Osteoblast (primary cell): ENCODE data around the gene SVEP1. TPM values are rescaled to one million over a fixed set of nuclear protein-coding genes. Genes with fewer than 3 reads are reported as not detected.

Source experiments
- DNase-seq: peaks from one replicate; pipeline ENCODE4 v3.0.0; 2011; ENCODE audit warnings: low spot score, mixed read lengths; ENCODE audit not compliant: insufficient read length; ENCODE audit errors: missing footprints
- H2AFZ ChIP-seq: 2 replicates; pipeline ENCODE4 v1.6.0; 2011; ENCODE audit warnings: mild to moderate bottlenecking, low read length
- H3K27ac ChIP-seq: 2 replicates; pipeline ENCODE4 v1.5.1; 2011; ENCODE audit warnings: mild to moderate bottlenecking, low read depth, low read length, moderate library complexity
- H3K27me3 ChIP-seq: 2 replicates; pipeline ENCODE4 v1.6.0; 2012; ENCODE audit warnings: mild to moderate bottlenecking, control low read depth, inconsistent platforms, low read length, moderate library complexity; ENCODE audit not compliant: insufficient read depth
- H3K36me3 ChIP-seq: 2 replicates; pipeline ENCODE4 v1.5.1; 2011; ENCODE audit warnings: mild to moderate bottlenecking, low read length, control low read depth, moderate library complexity; ENCODE audit not compliant: insufficient read depth
- H3K4me1 ChIP-seq: 2 replicates; pipeline ENCODE4 v1.5.1; 2011; ENCODE audit warnings: mild to moderate bottlenecking, low read length, control low read depth, moderate library complexity; ENCODE audit not compliant: insufficient read depth
- H3K4me2 ChIP-seq: 2 replicates; pipeline ENCODE4 v1.6.0; 2011; ENCODE audit warnings: mild to moderate bottlenecking, low read length; ENCODE audit not compliant: insufficient read depth
- H3K4me3 ChIP-seq: fragments of 200-600 bp; sonication (generic); 3 replicates; pipeline ENCODE4 v1.5.1; 2012; ENCODE audit warnings: mild to moderate bottlenecking, low read length, inconsistent platforms; ENCODE audit not compliant: insufficient read depth
- H3K79me2 ChIP-seq: 2 replicates; pipeline ENCODE4 v1.6.0; 2012; ENCODE audit warnings: mild to moderate bottlenecking, low read length, control low read depth, inconsistent platforms; ENCODE audit not compliant: insufficient read depth
- H3K9me3 ChIP-seq: 2 replicates; pipeline ENCODE4 v1.5.1; 2011; ENCODE audit warnings: low read depth, low read length, control low read depth
- H4K20me1 ChIP-seq: 2 replicates; pipeline ENCODE4 v1.6.0; 2012; ENCODE audit warnings: mild to moderate bottlenecking, low read length, control low read depth; ENCODE audit not compliant: insufficient read depth
- total RNA-seq: library from RNA; depleted of rRNA; stranded (reverse); fragments of >200 nt; gene quantifications from 2 replicates; pipeline ENCODE4 v1.2.3, GENCODE V29; 2012
- TF ChIP-seq, protein P1 (sequence below): IDR thresholded peaks from 2 replicates; pipeline ENCODE4 v1.5.1; 2011; ENCODE audit warnings: mild to moderate bottlenecking, low read depth, low read length, moderate library complexity; ENCODE audit errors: extremely low read depth

SVEP1 gene
- total RNA-seq, 1 donor: 37.6 TPM

DNA sequence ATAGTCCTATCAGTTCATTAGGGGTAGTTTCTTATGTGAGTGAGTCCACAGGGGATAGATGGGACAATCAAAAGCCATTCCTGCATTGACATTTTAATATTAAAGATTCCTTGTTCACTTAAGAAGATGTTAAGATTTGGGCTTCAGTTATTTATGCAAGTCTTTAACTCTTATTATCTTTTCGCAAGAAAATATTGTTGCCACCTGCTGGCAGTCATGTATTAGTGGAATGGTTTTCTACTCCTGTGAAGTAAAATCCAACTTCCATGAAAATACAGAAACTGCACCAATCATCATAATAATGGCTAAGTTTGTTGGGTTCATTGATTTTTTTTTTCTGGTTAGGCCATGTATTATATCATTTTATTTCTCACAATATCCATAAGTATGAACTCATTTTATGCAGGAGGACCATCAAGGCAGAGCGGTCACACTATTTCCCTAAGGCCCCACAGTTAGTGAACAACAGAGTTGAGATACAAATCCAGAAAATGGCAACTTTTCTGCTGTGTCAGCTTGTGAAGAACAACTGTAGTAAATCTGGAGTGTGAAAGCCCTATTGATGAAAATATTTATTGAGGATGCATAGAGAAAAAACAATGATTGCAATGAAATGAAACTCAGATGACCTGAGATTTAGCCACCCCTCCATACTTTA is 153.4 kb downstream of the SVEP1 start:
- H3K9me3 ChIP-seq: no peaks in the 10 kb centered on the region
- no peaks in the 10 kb centered on the region for H3K4me1 ChIP-seq
- no peak overlapping the region for H3K27ac ChIP-seq
- H2AFZ ChIP-seq: no peak overlapping the region
- TF ChIP-seq, protein P1, sequence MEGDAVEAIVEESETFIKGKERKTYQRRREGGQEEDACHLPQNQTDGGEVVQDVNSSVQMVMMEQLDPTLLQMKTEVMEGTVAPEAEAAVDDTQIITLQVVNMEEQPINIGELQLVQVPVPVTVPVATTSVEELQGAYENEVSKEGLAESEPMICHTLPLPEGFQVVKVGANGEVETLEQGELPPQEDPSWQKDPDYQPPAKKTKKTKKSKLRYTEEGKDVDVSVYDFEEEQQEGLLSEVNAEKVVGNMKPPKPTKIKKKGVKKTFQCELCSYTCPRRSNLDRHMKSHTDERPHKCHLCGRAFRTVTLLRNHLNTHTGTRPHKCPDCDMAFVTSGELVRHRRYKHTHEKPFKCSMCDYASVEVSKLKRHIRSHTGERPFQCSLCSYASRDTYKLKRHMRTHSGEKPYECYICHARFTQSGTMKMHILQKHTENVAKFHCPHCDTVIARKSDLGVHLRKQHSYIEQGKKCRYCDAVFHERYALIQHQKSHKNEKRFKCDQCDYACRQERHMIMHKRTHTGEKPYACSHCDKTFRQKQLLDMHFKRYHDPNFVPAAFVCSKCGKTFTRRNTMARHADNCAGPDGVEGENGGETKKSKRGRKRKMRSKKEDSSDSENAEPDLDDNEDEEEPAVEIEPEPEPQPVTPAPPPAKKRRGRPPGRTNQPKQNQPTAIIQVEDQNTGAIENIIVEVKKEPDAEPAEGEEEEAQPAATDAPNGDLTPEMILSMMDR: peak; percentile 49
- no peaks in the 10 kb centered on the region for H4K20me1 ChIP-seq
- no peak overlapping the region for H3K4me2 ChIP-seq
- no peaks in the 10 kb centered on the region for H3K27me3 ChIP-seq
- H3K79me2 ChIP-seq: no peaks in the 10 kb centered on the region
- H3K4me3 ChIP-seq: no peak overlapping the region
- no peak for DNase-seq
- peaks cover 32% of the 10 kb centered on the region for H3K36me3 ChIP-seq

DNA sequence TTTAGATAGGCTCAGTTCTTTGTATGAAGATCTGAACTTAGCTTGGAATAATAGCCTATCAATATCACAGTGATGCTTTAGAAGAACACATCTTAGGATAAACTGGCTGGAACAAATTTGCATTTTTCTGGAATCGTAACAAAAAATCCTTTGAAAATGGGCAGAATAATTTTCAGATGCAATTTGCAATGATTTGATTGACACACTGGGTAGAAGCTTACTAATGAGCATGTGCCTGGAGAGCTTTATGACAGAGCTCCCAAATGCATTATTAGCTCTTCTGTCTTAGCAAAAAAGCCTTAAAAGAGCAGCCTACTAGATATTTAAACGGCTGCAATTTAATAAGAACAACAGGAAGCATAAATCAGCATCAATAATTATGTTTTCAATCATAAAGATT is 165.1 kb downstream of the SVEP1 start:
- no peak overlapping the region for H3K4me2 ChIP-seq
- peaks cover 3% of the 10 kb centered on the region for H4K20me1 ChIP-seq
- H3K9me3 ChIP-seq: no peaks in the 10 kb centered on the region
- H3K36me3 ChIP-seq: peaks cover 30% of the 10 kb centered on the region
- no peaks in the 10 kb centered on the region for H3K4me1 ChIP-seq
- no peak overlapping the region for H2AFZ ChIP-seq
- H3K4me3 ChIP-seq: no peak overlapping the region
- H3K27me3 ChIP-seq: no peaks in the 10 kb centered on the region
- no peaks in the 10 kb centered on the region for H3K79me2 ChIP-seq
- no peak for DNase-seq
- H3K27ac ChIP-seq: no peak overlapping the region
- TF ChIP-seq, protein P1: no peak

DNA sequence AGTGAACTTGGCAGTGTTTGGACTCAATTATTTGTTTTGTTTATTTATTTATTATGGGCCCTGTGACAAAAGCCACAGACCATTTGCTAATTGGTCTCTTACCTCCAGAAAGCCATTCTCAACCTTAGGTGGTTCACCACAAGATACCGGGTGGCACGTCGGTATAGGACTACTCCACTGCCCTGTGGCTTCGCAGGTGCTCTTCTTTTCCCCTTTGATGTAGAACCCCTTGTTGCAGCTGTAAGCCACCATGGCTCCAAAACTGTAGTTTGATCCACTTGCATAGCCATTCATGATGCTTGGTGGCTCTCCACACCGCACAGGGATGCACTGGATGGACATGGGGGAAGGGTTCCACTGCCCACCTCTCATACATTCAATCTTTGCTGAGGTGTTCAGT is 168.6 kb downstream of the SVEP1 start:
- no peak overlapping the region for H3K4me3 ChIP-seq
- H3K27ac ChIP-seq: no peak overlapping the region
- TF ChIP-seq, protein P1: no peak
- no peak overlapping the region for H3K4me2 ChIP-seq
- no peaks in the 10 kb centered on the region for H3K4me1 ChIP-seq
- H3K9me3 ChIP-seq: no peaks in the 10 kb centered on the region
- no peaks in the 10 kb centered on the region for H3K79me2 ChIP-seq
- no peaks in the 10 kb centered on the region for H3K27me3 ChIP-seq
- H2AFZ ChIP-seq: no peak overlapping the region
- H3K36me3 ChIP-seq: peaks cover 59% of the 10 kb centered on the region
- peaks cover 14% of the 10 kb centered on the region for H4K20me1 ChIP-seq
- DNase-seq: no peak

DNA sequence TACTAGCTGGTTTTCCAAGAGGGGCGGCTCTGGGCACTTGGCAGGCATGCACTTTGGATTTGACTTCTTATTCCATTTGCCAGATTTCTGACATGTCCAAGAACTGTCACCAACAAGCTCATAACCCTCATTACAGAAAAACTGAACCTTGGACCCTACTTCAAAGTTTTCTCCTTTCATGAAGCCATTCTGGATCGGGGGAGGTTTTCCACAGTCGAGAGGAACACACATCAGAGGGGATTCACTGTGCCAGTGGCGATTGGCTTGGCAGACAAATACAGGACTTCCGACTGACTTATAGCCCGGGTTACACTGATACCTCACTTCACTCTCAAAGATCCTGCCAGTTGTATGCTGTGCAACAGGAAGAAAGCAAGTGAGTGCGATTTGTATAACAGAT is 170.9 kb downstream of the SVEP1 start:
- Histone ChIP-seq H3K27me3 (no peaks in the 10 kb centered on the region), H3K4me3 (no peak overlapping the region), H3K4me2 (no peak overlapping the region), H3K36me3 (peaks cover 66% of the 10 kb centered on the region), H3K27ac (no peak overlapping the region), H4K20me1 (peaks cover 14% of the 10 kb centered on the region), H3K4me1 (no peaks in the 10 kb centered on the region), H3K9me3 (no peaks in the 10 kb centered on the region), H3K79me2 (no peaks in the 10 kb centered on the region), H2AFZ (no peak overlapping the region)
- DNase-seq: no peak
- TF ChIP-seq, protein P1: no peak
